GM11168 (cell line): ENCODE results near the gene ZBTB45.

Experiments used
- in situ Hi-C: fragments of 300-500 bp; cut with MboI; formaldehyde crosslinking; loops from one replicate; pipeline ENCODE4 v1.12.0; 2022; ENCODE audit warnings: low sequenced_read_pairs; ENCODE audit not compliant: unreplicated experiment

Gene ZBTB45

DNA sequence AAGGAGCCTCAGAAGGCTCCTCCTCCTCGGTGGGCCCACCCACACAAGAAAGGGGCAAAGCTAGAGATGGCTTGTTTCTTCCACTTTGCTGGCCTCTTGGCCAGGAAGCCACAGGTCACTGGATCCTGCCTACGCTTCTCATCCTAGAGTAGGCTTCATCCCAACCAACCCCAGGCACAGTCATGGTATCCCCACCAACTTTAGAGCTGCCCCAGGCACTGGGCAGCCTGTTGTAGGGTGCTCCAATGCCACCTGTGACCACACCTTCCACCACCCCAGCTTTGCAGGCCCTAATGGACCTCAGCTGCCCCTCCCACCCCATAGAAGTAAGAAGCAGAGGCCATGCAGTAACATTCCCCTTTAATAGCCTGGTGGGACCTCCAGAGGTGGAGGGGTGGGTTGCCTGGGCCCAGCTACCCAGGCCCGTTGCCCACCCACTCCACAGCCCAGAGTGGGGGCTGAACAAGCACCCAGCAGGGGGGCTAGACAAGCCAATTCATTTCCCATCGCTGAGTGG lies 35.8 kb upstream of the ZBTB45 start:
- in situ Hi-C loops, result no loop called here

DNA sequence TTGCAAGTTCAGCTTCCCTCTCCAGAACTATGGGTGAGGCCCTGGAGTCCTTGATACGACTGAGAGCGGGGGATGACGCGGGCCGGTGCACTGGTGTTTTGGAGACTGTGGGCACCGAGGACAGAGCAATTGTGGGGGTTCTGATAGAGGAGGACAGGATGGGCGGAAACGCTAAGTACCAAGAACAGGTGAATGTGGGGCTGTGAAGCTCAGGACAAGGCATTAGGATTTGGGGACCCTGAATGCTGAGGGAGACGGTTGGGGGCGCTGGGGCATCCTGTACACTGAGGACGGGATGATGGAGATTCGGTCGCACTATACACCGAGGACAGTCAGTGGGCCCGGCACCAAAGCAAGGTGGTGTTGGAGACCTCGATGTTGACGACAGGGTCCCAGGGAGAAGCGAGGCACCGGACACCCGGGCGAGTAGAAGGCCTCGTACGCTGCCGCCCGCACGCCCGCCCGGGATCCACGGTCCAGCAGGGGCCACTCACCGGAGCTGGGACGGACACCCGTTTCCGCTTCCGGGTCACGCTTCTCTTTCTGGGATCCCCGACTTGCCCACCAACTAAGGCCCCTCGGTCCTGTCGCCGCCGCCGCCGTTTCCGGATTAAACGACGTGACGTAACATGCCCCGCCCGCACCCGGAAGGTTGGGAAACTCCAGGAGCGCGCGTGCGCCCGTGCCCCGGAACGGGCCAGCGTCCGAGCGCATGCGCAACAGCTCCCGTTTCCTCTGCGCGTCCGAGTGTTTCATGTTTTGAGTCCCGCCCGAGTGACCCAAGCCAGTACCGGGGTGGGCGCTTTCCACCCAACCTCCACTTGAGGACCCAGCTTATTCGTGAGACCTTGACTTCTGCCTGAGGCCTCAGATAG lies 35.1 kb upstream of the ZBTB45 start, which contains the start of gene CHMP2A:
CHMP2A (minus strand) TSS at position 612 of the 875 bp plus-strand sequence. CDS start 893 bp downstream, outside the sequence.
- in situ Hi-C loops, result no loop called here

DNA sequence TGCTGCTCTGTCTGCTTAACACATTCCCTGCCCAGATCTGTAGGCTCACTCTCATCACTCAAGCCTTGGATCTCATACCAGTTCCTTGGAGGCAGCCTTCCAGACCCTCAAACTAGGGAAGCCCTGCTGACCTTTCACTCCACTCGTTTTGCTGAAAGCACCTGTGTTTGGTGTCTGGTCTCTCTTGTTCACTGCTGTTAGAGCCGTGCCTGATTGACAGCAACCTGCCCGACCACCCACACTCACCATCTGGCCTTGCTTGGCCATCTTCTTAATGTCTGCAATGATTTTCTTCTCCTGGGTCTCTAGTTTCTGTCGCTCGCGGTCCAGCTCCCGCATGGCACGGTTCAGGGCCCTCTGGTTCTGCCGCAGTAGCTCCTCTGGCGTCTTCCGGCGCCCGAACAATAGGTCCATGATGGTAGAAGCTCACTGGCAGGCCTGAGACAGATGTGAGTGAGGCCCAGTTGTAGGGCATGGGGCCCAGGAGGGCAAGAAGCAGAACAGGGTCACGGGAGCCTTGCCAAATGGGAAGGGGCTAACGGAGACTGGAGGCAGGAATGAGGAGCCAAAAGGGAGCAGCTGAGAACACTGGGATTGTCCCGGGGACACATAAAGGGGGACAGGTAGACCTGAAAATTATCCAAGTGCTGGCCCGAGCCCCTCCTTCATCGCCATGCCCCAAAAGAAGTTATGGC lies 34.3 kb upstream of the ZBTB45 start:
- in situ Hi-C loops, result no loop called here

DNA sequence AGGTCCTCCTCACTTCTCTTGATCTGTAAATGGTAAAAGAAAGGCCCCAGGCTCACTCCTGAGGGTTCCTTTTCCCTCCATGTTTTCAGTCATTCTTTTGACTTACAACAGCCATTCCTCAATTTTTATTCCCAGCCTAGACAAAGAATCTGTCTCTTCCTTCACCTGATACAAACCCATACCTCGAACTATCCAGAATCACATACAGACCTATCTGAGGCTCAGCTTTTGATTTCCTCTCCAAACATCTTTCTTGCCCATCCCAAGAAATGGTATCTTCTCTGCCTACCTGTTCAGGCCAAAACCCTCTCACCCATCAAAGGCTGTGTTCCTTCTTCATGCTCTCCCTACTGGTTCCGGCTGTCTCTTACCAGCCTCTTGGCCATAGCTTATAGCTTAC lies 33.0 kb upstream of the ZBTB45 start:
- in situ Hi-C loops, result no loop called here

DNA sequence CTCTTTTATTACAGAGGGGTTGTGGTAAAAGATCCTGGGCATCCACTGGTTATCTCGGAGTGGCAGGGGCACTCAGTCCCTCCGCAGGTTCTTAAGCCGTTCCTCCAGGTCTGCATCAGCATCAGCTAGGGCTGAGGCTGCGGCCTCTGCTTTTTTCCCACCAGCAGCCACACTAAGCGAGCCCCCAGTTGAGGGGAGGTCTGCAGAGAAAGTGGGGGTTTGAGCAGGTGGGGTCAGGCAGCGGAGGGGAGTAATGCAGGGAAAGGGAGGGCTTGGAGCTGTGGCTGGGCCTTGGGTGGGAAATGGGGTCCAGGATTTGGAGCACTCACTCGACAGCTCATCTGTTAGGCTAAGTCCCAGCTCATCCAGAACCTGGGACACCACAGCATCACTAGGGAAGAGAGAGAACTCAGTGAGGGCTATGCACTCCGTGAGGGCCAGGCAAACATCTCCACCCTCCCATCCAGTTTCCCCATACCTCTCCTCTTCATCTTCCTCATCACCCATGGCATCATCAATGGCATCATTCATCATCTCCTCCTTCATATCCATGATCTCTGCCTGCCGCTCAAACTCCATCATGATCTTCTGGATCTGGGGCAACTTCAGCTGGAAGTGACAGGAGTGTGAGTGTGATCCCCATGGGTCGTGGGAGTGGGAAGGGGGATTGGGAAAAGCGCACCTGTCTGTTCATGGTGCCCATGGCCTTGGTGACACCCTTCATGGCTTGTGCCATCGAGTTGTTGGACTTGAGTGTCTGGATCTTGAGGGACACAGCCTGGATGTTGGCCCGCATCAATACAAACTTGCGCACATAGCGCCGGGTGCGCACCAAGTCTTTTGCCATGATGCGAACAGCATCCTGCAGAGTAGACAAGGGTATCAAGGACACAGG lies 32.2 kb upstream of the ZBTB45 start:
- in situ Hi-C loops, result no loop called here

DNA sequence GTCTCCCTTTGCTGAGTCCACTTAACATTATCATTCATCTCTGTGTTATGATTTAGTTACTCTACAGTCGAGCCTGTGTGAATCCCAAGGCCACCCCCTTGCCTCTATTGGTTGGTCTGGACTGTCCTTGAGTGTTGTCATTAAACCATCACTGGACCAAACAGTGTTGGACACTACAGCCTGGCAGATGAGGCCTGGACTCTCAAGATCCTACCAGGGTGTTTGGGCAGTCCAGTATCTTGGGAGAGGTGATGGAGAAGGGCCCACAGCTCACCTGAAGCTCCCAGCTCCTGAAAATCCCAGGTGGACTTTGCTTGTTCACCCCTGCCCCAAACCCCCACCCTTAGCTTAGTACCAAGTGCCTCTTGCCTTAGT lies 31.5 kb upstream of the ZBTB45 start:
- in situ Hi-C loops, result no loop called here

DNA sequence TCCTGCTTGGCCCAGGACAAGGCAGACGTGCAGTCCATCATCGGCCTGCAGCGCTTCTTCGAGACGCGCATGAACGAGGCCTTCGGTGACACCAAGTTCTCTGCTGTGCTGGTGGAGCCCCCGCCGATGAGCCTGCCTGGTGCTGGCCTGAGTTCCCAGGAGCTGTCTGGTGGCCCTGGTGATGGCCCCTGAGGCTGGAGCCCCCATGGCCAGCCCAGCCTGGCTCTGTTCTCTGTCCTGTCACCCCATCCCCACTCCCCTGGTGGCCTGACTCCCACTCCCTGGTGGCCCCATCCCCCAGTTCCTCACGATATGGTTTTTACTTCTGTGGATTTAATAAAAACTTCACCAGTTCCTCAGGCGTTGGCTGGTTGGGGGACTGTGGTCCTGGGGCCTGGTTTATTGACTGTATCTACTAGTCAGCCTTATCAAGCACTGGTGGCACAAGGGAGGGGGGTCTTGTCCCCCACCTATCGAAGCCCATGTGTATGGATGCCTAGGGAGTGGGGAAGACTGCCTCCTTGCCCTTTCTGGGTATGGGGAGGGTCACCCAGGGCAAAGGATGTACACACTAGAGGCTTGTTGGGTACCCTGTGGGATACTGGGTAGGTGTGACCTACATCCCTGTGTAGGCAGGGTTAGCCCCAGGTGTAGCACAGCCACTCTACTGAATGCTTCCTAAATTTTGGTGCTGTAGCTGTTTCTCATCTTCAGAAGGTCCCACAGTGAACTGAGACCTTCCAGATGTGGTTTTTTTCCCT lies 30.9 kb upstream of the ZBTB45 start:
- in situ Hi-C loops, result no loop called here

DNA sequence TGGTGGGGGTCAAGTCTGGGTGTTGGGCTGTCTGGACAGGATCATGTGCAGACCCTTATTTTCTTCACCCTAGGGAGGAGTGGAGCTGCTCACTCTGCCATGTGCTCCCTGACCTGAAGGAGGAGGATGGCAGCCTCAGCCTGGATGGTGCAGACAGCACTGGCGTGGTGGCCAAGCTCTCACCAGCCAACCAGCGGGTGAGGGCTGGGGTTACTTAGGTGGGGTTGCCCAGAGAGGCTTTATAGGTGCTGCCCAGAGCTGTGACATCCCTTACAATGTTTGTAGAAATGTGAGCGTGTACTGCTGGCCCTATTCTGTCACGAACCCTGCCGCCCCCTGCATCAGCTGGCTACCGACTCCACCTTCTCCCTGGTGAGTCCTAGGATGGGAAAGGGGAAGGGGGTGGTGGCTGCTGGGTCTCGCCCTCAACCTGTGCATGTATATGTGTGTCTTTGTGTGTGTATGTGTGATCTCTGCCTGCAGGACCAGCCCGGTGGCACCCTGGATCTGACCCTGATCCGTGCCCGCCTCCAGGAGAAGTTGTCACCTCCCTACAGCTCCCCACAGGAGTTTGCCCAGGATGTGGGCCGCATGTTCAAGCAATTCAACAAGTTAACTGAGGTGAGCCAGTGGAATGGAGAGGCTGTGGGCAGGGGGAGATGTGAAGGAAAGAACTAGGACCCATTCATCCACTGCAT lies 30.2 kb upstream of the ZBTB45 start:
- in situ Hi-C loops, result no loop called here

DNA sequence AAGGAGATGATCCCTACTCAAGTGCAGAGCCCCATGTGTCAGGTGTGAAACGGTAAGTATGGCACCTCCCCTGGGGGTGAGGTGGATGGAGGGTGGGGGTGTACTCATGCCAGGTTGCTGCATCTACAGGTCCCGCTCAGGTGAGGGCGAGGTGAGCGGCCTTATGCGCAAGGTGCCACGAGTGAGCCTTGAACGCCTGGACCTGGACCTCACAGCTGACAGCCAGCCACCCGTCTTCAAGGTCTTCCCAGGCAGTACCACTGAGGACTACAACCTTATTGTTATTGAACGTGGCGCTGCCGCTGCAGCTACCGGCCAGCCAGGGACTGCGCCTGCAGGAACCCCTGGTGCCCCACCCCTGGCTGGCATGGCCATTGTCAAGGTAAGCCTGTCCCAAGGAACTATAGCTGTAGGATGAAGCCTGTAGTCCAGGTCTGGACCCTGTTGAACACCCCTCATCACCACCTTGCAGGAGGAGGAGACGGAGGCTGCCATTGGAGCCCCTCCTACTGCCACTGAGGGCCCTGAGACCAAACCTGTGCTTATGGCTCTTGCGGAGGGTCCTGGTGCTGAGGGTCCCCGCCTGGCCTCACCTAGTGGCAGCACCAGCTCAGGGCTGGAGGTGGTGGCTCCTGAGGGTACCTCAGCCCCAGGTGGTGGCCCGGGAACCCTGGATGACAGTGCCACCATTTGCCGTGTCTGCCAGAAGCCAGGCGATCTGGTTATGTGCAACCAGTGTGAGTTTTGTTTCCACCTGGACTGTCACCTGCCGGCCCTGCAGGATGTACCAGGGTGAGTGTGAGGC lies 29.5 kb upstream of the ZBTB45 start:
- in situ Hi-C loops, result no loop called here

DNA sequence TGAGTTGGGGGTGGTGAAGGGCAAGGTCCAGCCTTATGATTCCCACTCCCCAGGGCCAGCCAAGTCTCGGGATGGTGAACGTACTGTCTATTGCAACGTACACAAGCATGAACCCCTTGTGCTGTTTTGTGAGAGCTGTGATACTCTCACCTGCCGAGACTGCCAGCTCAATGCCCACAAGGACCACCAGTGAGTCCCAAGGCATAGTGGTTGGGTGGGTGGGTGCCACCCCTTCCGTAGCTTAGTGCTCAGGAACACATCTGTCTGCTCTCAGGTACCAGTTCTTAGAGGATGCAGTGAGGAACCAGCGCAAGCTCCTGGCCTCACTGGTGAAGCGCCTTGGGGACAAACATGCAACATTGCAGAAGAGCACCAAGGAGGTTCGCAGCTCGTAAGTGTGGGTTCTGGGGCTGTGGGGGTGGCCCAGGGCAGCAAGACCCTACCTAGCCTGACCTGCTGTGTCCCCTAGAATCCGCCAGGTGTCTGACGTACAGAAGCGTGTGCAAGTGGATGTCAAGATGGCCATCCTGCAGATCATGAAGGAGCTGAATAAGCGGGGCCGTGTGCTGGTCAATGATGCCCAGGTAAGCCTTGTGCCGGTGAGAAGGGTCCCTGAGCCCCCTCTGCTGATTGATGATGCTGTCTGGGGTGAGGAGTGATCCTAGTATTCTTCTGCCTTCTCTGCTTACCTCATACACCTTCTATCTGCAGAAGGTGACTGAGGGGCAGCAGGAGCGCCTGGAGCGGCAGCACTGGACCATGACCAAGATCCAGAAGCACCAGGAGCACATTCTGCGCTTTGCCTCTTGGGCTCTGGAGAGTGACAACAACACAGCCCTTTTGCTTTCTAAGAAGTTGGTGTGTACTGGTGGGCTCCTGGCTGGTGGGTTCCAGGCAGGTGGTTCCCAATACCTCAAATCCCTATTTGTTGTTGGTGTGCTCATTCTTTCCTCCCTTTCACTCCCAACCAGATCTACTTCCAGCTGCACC lies 28.0 kb upstream of the ZBTB45 start:
- in situ Hi-C loops, result no loop called here

DNA sequence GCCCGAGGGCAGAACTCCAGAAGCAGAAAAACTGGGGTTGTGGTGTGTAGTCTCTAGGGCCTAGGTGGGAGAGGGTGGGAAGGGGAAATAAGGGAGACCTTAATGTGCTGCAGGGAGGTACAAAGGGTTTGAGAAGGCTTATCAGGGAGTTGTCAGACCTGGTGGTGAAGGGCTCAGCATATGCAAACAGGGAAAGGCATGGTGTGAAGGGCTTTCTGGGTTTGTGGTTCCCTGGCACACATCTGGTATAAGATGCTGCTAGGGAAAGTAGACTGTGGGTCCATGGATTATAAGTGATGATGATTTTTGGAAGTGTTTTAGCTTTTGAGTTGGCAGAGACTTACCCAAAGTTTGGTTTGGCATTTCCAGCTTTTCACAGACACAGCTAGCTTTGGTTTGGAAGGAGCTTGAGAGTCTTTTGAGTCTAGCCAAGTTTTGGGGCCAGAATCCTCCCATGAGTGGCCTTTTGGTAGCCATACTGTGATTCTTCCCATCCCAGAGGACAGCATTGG lies 26.5 kb upstream of the ZBTB45 start:
- in situ Hi-C loops, result no loop called here

DNA sequence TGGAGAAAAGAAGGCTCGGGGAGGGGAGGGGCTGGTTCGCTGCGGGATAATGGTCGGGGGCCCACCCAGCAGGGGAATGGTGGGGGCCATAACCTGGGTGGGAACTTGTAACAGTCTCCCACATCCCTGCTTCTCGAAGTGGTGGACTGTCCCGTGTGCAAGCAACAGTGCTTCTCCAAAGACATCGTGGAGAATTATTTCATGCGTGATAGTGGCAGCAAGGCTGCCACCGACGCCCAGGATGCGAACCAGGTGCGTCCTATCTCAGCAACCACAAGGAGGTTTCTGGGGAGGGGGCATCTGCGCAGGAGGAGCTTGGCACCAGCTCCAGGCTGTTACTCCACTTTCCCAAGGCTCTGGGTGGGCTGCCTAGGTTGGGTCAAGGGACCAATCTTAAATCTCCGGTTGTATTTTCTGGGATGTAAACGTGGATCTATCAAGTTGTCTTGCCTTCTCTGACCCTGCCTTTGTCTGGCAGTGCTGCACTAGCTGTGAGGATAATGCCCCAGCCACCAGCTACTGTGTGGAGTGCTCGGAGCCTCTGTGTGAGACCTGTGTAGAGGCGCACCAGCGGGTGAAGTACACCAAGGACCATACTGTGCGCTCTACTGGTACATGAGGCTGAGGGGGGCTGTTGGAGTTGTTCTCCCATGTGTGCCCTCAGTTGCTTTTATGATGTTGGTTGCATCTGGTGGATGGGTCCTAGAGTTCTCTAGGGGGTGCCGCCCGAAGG lies 25.8 kb upstream of the ZBTB45 start:
- in situ Hi-C loops, result no loop called here

DNA sequence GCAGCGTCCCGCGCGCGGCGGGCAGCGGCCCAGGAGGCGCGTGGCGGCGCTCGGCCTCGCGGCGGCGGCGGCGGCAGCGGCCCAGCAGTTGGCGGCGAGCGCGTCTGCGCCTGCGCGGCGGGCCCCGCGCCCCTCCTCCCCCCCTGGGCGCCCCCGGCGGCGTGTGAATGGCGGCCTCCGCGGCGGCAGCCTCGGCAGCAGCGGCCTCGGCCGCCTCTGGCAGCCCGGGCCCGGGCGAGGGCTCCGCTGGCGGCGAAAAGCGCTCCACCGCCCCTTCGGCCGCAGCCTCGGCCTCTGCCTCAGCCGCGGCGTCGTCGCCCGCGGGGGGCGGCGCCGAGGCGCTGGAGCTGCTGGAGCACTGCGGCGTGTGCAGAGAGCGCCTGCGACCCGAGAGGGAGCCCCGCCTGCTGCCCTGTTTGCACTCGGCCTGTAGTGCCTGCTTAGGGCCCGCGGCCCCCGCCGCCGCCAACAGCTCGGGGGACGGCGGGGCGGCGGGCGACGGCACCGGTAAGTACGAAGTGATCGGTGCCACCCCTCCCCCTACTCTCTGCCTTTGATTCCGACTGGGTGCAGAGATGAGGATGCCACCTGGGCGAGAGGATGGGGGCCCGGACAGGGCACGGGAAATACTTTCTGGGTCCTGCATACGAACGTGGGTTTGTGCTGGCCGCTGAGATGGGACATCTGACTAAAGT lies 25.1 kb upstream of the ZBTB45 start:
- in situ Hi-C loops, result no loop called here

DNA sequence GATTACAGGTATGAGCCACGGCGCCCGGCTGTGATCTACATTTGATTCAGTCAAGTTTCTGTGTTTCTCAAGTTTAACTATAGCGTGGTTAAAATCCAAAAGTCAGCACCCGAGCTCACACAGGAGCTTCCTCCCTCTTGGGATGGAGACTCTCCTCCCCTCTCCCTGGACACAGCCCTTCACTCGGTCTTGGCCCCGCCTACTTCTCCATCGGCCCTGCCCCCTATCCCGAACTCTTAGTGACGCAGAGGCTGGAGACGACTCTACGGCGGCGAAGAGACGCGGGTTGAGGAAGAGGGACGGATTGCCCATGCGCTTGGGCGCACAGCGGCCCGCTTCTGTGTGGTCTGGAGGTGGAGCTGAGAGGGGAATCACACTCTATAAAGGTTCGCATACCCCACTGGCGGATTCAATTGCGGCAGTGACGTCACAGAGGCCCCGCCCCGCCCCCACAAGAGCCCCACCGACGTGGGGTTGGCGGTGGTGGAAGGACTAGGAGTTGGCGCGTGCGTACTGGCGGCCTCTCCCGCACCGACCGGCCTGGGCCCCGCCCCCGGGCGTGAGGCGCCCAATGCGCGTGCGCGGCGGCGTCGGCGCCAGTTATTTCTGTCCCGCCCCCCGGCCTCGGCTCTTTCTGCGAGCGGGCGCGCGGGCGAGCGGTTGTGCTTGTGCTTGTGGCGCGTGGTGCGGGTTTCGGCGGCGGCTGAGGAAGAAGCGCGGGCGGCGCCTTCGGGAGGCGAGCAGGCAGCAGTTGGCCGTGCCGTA lies 24.4 kb upstream of the ZBTB45 start, which contains the start of gene TRIM28:
TRIM28 (plus strand) TSS at position 239 of the 765 bp plus-strand sequence. CDS start 694 bp downstream, outside the sequence.
- in situ Hi-C loops, result no loop called here
